Right lobe of liver (tissue), 6 donors: Measurements from ENCODE around the gene FLNB. TPM values are rescaled to one million over a fixed set of nuclear protein-coding genes. Genes with fewer than 3 reads are reported as not detected.

Experiments used
- ATAC-seq, 4 donors: fragments of 200-7000 bp; cut with Tn5 transposase; one replicate each; pipeline ENCODE4 v1.9.1; 2020; ENCODE audit warnings: mild to moderate bottlenecking in 4 of 4, moderate library complexity in 4 of 4
- DNase-seq, 3 donors: peaks; one replicate each; pipeline ENCODE4 v3.0.0-alpha.2; 2020
- H3K27ac ChIP-seq, 3 donors: fragments of 200-600 bp; one replicate each; pipeline ENCODE4 v1.8.0; 2022
- H3K27me3 ChIP-seq, 2 donors: fragments of 200-600 bp; one replicate each; pipeline ENCODE4 v1.8.0; 2022
- H3K36me3 ChIP-seq, 4 donors: fragments of 200-600 bp; sonication (generic) in 1 of 4; one replicate each; pipeline versions ENCODE4 v1.5.1 to v1.8.0; 2017 to 2022; ENCODE audit warnings: control low read depth in 1 of 4
- H3K4me1 ChIP-seq, 4 donors: fragments of 200-600 bp; sonication (generic) in 1 of 4; one replicate each; pipeline versions ENCODE4 v1.5.1 to v1.8.0; 2017 to 2022; ENCODE audit warnings: control low read depth in 1 of 4
- H3K4me3 ChIP-seq, 3 donors: fragments of 200-600 bp; one replicate each; pipeline ENCODE4 v1.8.0; 2022
- H3K9me3 ChIP-seq, 4 donors: fragments of 200-600 bp; sonication (generic) in 1 of 4; one replicate each; pipeline versions ENCODE4 v1.5.1 to v1.8.0; 2017 to 2022; ENCODE audit warnings: control low read depth in 1 of 4
- POLR2A ChIP-seq: fragments of 450-650 bp; IDR thresholded peaks from one replicate; pipeline ENCODE4 v1.6.1; 2017; ENCODE audit warnings: antibody characterized with exemption, mild to moderate bottlenecking
- WGBS: methylation state at CpG from one replicate; pipeline ENCODE4 v1.1.6; 2018; ENCODE audit warnings: low coverage, low lambda C conversion rate; ENCODE audit not compliant: insufficient coverage; ENCODE audit errors: missing lambda C conversion rate; 5-methylcytosine and 5-hydroxymethylcytosine counted together
- intact Hi-C, 2 donors: fragments of 100-400 bp; cut with DNase I; formaldehyde crosslinking; loops; one replicate each; pipeline versions ENCODE4 v1.11.2 to v1.14.1; 2022
- total RNA-seq, 6 experiments: library from RNA; depleted of rRNA in 2 of 6; stranded (reverse); fragments of >200 nt in 2 of 6; fragmentation: NEBNext Ultra II Directional in 3 of 6; extraction: Animal tissue kit (Norgen Biotek cat#: 25700) in 3 of 6; gene quantifications; one replicate each; pipeline versions ENCODE4 v1.1.0 to v1.2.4, GENCODE V29; 2016 to 2023
- TF ChIP-seq, protein P1 (sequence below), 4 donors: fragments of 200-600 bp in 3 of 4; fragments of 450-650 bp in 1 of 4; IDR thresholded peaks; one replicate each; pipeline versions ENCODE4 v1.5.1 to v1.8.0; 2016 to 2022; ENCODE audit warnings: antibody characterized with exemption in 4 of 4, mild to moderate bottlenecking in 2 of 4
- donor health status: DM: no; HTN: yes; CAD: no.
- donor health status: DM: no; HTN: no; CAD: no.
- donor health status: DM: no; HTN: no; CAD: no.
- donor health status: DM: no; HTN: yes; CAD: no.
- donor health status: DM: no; HTN: yes; CAD: no.

FLNB gene
- total RNA-seq, 6 experiments from 2014 or later: 48.4 to 109 (median 97.8) TPM

DNA sequence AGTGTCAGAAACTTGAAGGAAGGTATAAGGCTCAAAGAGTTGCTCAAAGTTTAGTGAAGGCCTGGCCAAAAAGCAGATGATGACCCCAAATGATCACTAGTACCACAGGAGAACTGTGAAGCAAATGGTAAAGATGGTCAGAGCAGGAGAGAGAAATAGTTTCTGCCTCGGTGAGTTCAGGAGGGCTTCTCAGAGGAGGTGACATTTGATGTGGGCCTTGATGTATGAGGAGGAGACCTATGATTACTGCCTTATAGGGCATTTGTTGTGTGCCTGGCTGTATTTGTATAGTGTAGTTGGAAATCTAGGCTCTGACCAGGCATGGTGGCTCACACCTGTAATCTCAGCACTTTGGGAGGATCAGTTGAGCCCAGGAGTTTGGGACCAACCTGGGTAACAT is 152.2 kb downstream of the FLNB start:
- TF ChIP-seq, protein P1, sequence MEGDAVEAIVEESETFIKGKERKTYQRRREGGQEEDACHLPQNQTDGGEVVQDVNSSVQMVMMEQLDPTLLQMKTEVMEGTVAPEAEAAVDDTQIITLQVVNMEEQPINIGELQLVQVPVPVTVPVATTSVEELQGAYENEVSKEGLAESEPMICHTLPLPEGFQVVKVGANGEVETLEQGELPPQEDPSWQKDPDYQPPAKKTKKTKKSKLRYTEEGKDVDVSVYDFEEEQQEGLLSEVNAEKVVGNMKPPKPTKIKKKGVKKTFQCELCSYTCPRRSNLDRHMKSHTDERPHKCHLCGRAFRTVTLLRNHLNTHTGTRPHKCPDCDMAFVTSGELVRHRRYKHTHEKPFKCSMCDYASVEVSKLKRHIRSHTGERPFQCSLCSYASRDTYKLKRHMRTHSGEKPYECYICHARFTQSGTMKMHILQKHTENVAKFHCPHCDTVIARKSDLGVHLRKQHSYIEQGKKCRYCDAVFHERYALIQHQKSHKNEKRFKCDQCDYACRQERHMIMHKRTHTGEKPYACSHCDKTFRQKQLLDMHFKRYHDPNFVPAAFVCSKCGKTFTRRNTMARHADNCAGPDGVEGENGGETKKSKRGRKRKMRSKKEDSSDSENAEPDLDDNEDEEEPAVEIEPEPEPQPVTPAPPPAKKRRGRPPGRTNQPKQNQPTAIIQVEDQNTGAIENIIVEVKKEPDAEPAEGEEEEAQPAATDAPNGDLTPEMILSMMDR (IDR thresholded peaks at IDR 0.05): no peak
- no peak for TF ChIP-seq POLR2A
- no peak overlapping the region for H3K4me3 ChIP-seq
- H3K9me3 ChIP-seq: no peaks in the 10 kb centered on the region
- H3K4me1 ChIP-seq: peaks cover 0 to 40% (median 19%) of the 10 kb centered on the region in 4 donors
- DNase-seq (no peak), ATAC-seq (no peak)
- 100% methylated on average over 1 of the region's 1 CpG for WGBS
- intact Hi-C loops: loop anchor here in 1 of 2 donors (10.0 kb wide), 1 partner anchor 46 kb away; no protein-coding TSS in a partner anchor
- H3K27ac ChIP-seq: peak overlapping the region in 1 of 3 donors; percentile 98
- H3K27me3 ChIP-seq: no peaks in the 10 kb centered on the region
- peaks cover 2 to 47% (median 18%) of the 10 kb centered on the region in 4 donors for H3K36me3 ChIP-seq

- intact Hi-C loops: loop anchor here in 1 of 2 donors (10.0 kb wide), 1 partner anchor 47 kb away; no protein-coding TSS in a partner anchor
- Histone ChIP-seq H3K27ac (peak overlapping the region; percentile 33 to 98 (median 76)), H3K9me3 (no peaks in the 10 kb centered on the region), H3K4me1 (peaks cover 0 to 48% (median 20%) of the 10 kb centered on the region in 4 donors), H3K4me3 (no peak overlapping the region), H3K27me3 (no peaks in the 10 kb centered on the region), H3K36me3 (peaks cover 2 to 34% (median 14%) of the 10 kb centered on the region in 4 donors)
- TF ChIP-seq POLR2A: no peak
- TF ChIP-seq, protein P1 (IDR thresholded peaks at IDR 0.05): no peak
- ATAC-seq (peak in 1 of 4 donors; percentile 22), DNase-seq (peak in 1 of 3 donors; percentile 78)
- WGBS: 83% methylated on average over 8 of the region's 11 CpGs
These were observed 153.5 kb downstream of the FLNB start for GRCh38 chr3:58161435-58162398.

DNA sequence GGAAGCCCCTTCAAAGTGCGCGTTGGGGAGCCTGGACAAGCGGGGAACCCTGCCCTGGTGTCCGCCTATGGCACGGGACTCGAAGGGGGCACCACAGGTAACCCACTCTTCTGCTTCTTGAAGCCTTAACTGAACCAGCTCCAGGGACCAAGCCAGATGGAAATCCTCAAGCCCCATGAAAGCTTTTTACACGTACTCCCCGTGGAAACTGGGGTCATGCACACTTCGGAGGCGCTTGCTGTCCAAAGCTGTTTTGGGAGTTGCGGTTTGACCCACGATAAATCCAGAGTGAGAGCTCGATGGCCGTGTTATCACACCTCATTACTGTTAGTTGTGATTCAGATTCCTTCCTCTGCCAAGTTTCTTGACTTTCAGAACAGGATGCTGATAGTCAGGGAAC is 155.0 kb downstream of the FLNB start:
- Histone ChIP-seq H3K27me3 (no peaks in the 10 kb centered on the region), H3K4me3 (no peak overlapping the region), H3K9me3 (no peaks in the 10 kb centered on the region), H3K27ac (peak overlapping the region; percentile 76 to 98 (median 85)), H3K36me3 (peaks cover 0 to 21% (median 10%) of the 10 kb centered on the region in 4 donors), H3K4me1 (peaks cover 0 to 63% (median 25%) of the 10 kb centered on the region in 4 donors)
- ATAC-seq (peak in 1 of 4 donors; percentile 2), DNase-seq (no peak)
- no peak for TF ChIP-seq POLR2A
- TF ChIP-seq, protein P1 (IDR thresholded peaks at IDR 0.05): no peak
- intact Hi-C loops: loop anchor here in 1 of 2 donors (10.0 kb wide), 1 partner anchor 48 kb away; no protein-coding TSS in a partner anchor
- WGBS: 61% methylated on average over 6 of the region's 14 CpGs

DNA sequence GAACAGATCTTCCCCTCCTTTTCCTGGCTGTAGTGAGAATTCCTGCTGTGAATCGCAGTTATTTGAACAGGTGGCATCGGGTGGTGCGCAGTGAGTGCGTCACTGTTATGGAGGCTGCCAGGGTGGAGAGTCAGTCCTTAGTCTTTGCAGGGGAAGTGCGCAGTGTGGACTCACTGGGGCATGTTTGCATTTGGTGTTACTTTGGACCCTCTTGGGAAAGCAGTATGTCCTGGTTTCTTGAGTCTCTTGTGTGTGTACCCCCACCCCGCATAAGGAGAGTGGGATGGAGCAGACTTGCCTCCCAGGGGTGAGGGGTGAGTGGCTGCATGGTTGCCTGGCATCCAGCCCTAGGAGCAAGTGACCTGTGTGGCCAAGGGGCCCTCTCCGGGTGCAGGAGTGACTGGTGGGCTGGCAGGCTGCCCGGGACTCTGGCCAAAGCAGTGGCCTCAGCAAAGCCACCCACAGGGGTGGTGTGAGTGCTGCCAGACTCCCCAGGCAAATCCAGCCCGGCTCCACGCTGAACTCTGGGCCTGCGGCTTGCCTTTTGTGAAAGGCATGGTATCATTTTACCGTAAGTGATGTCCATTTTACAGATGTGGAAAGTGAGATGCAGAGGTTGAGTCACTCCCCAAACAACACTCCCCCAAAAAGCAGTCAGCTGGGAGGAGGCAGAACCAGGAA is 156.1 kb downstream of the FLNB start:
- DNase-seq: peak; percentile 89 to 96 (median 94)
- Histone ChIP-seq H3K27ac (peak overlapping the region; percentile 76 to 98 (median 85)), H3K4me1 (peaks cover 0 to 73% (median 29%) of the 10 kb centered on the region in 4 donors), H3K36me3 (peaks cover 0 to 10% (median 8%) of the 10 kb centered on the region in 4 donors), H3K9me3 (no peaks in the 10 kb centered on the region), H3K4me3 (peak overlapping the region in 1 of 3 donors; percentile 3), H3K27me3 (no peaks in the 10 kb centered on the region)
- 41% methylated on average over 6 of the region's 12 CpGs for WGBS
- peak; percentile 68 to 84 (median 78) for ATAC-seq
- intact Hi-C loops: loop anchor here in 1 of 2 donors (10.0 kb wide), 1 partner anchor 50 kb away; no protein-coding TSS in a partner anchor
- TF ChIP-seq, protein P1 (IDR thresholded peaks at IDR 0.05): no peak
- TF ChIP-seq POLR2A: peak; percentile 50
